HepG2 (cell line): Measurements from ENCODE around the gene WBP1. TPM values are rescaled to one million over a fixed set of nuclear protein-coding genes. Genes with fewer than 3 reads are reported as not detected.
A peak's percentile ranks its signal among the peaks of the same experiment; 100 is the strongest.

Source experiments
- CAMTA2 ChIP-seq: sonication (generic); formaldehyde crosslinking; IDR thresholded peaks from 2 replicates; pipeline ENCODE4 v1.4.0; 2020; ENCODE audit warnings: mild to moderate bottlenecking, missing genetic modification reagents, borderline replicate concordance
- CHD4 ChIP-seq: fragments of 200-600 bp; sonication (generic); IDR thresholded peaks from 2 replicates; pipeline ENCODE4 v1.7.0; 2017; ENCODE audit warnings: mild to moderate bottlenecking, low read length, borderline replicate concordance
- DR1 ChIP-seq: sonication (generic); formaldehyde crosslinking; IDR thresholded peaks from 2 replicates; pipeline ENCODE4 v1.8.0; 2021; ENCODE audit warnings: mild to moderate bottlenecking, missing genetic modification reagents, inconsistent platforms
- GABPB1 ChIP-seq: IDR thresholded peaks from 2 replicates; pipeline ENCODE4 v1.6.1; 2016; ENCODE audit warnings: mild to moderate bottlenecking, missing genetic modification reagents, moderate library complexity, missing compliant biosample characterization
- HDAC2 ChIP-seq: sonication (generic); formaldehyde crosslinking; IDR thresholded peaks from 2 replicates; pipeline ENCODE4 v1.4.0; 2020; ENCODE audit warnings: missing genetic modification reagents
- KLF9 ChIP-seq: IDR thresholded peaks from 2 replicates; pipeline ENCODE4 v1.6.1; 2016; ENCODE audit warnings: low read depth
- PHF5A ChIP-seq: IDR thresholded peaks from one replicate; pipeline ENCODE4 v1.6.1; 2018; ENCODE audit warnings: low read depth, missing genetic modification reagents; ENCODE audit not compliant: unreplicated experiment
- SALL2 ChIP-seq: sonication (generic); formaldehyde crosslinking; IDR thresholded peaks from 2 replicates; pipeline ENCODE4 v1.8.1; 2023; ENCODE audit warnings: mild to moderate bottlenecking, missing genetic modification reagents, inconsistent platforms
- SMAD9 ChIP-seq: sonication (generic); formaldehyde crosslinking; IDR thresholded peaks from 2 replicates; pipeline ENCODE4 v1.5.1; 2020; ENCODE audit warnings: mild to moderate bottlenecking, missing genetic modification reagents
- SP4 ChIP-seq: sonication (generic); formaldehyde crosslinking; IDR thresholded peaks from 2 replicates; pipeline ENCODE4 v1.8.1; 2023; ENCODE audit warnings: mild to moderate bottlenecking, missing genetic modification reagents
- SSRP1 ChIP-seq: IDR thresholded peaks from 2 replicates; pipeline ENCODE4 v1.6.1; 2016; ENCODE audit warnings: control low read depth
- THAP11 ChIP-seq: IDR thresholded peaks from 2 replicates; pipeline ENCODE4 v1.6.1; 2016; ENCODE audit warnings: missing biosample characterization, missing genetic modification reagents
- ZBTB21 ChIP-seq: sonication (generic); formaldehyde crosslinking; IDR thresholded peaks from 2 replicates; pipeline ENCODE4 v1.4.0; 2020; ENCODE audit warnings: missing genetic modification reagents
- ZBTB3 ChIP-seq: sonication (generic); formaldehyde crosslinking; IDR thresholded peaks from 2 replicates; pipeline ENCODE4 v1.4.0; 2020; ENCODE audit warnings: low read depth, mild to moderate bottlenecking, moderate library complexity, missing genetic modification reagents, borderline replicate concordance
- ZBTB44 ChIP-seq: sonication (generic); formaldehyde crosslinking; IDR thresholded peaks from 2 replicates; pipeline ENCODE4 v1.4.0; 2020; ENCODE audit warnings: missing genetic modification reagents
- ZBTB7A ChIP-seq: sonication (generic); formaldehyde crosslinking; IDR thresholded peaks from 2 replicates; pipeline ENCODE4 v1.8.0; 2022; ENCODE audit warnings: mild to moderate bottlenecking, missing genetic modification reagents
- ZFYVE20 ChIP-seq: sonication (generic); formaldehyde crosslinking; IDR thresholded peaks from 2 replicates; pipeline ENCODE4 v1.8.0; 2023; ENCODE audit warnings: low read depth, mild to moderate bottlenecking, moderate library complexity, missing genetic modification reagents, borderline replicate concordance
- ZMYM3 ChIP-seq: sonication (generic); formaldehyde crosslinking; IDR thresholded peaks from 2 replicates; pipeline ENCODE4 v1.5.1; 2020; ENCODE audit warnings: mild to moderate bottlenecking, missing genetic modification reagents
- ZNF136 ChIP-seq: sonication (generic); formaldehyde crosslinking; IDR thresholded peaks from 2 replicates; pipeline ENCODE4 v1.8.1; 2022; ENCODE audit warnings: low read depth, mild to moderate bottlenecking, moderate library complexity, missing genetic modification reagents
- ZNF331 ChIP-seq: sonication (generic); formaldehyde crosslinking; IDR thresholded peaks from 2 replicates; pipeline ENCODE4 v1.4.0; 2020; ENCODE audit warnings: missing genetic modification reagents
- ZNF441 ChIP-seq: sonication (generic); formaldehyde crosslinking; IDR thresholded peaks from 2 replicates; pipeline ENCODE4 v1.7.0; 2021; ENCODE audit warnings: missing genetic modification reagents, borderline replicate concordance
- ZSCAN31 ChIP-seq: sonication (generic); formaldehyde crosslinking; IDR thresholded peaks from 2 replicates; pipeline ENCODE4 v1.5.0; 2020; ENCODE audit warnings: low read depth, mild to moderate bottlenecking, missing genetic modification reagents
- polyA plus RNA-seq, 8 experiments: library from polyadenylated mRNA; depleted of rRNA in 3 of 8; stranded (reverse) in 7 of 8; unstranded in 1 of 8; fragments of >200 nt; fragmentation: Illumina TruSeq in 4 of 8; extraction: Trizol in 4 of 8; gene quantifications; 2 replicates each; pipeline versions ENCODE4 v1.2.1 to v1.2.3, GENCODE V29; 2011 to 2016; ENCODE audit warnings: low read depth in 4 of 8, missing spikeins in 1 of 8, mixed read lengths in 1 of 8; ENCODE audit not compliant: insufficient read depth in 1 of 8
- total RNA-seq, 5 experiments: library from RNA; depleted of rRNA; stranded (reverse); fragments of >200 nt; fragmentation: Illumina TruSeq; extraction: Trizol; gene quantifications; 2 replicates each; pipeline ENCODE4 v1.2.3, GENCODE V29; 2016; ENCODE audit warnings: low read depth in 1 of 5
- TF ChIP-seq, protein P1 (sequence below): sonication (generic); formaldehyde crosslinking; IDR thresholded peaks from 2 replicates; pipeline ENCODE4 v1.5.0; 2020; ENCODE audit warnings: mild to moderate bottlenecking, low read depth, missing genetic modification reagents, borderline replicate concordance
- TF ChIP-seq, protein P2 (sequence below): sonication (generic); formaldehyde crosslinking; IDR thresholded peaks from 2 replicates; pipeline ENCODE4 v1.8.0; 2023; ENCODE audit warnings: mild to moderate bottlenecking, missing genetic modification reagents
- TF ChIP-seq, protein P3 (sequence below): sonication (generic); formaldehyde crosslinking; IDR thresholded peaks from 2 replicates; pipeline ENCODE4 v1.4.0; 2020; ENCODE audit warnings: mild to moderate bottlenecking, missing genetic modification reagents

Gene WBP1
- total and polyA plus RNA-seq, 2 of the 13 experiments (the other 11 are each of a cell fraction or from before 2014, with no cell fraction given): 38.8 to 85.7 TPM

DNA sequence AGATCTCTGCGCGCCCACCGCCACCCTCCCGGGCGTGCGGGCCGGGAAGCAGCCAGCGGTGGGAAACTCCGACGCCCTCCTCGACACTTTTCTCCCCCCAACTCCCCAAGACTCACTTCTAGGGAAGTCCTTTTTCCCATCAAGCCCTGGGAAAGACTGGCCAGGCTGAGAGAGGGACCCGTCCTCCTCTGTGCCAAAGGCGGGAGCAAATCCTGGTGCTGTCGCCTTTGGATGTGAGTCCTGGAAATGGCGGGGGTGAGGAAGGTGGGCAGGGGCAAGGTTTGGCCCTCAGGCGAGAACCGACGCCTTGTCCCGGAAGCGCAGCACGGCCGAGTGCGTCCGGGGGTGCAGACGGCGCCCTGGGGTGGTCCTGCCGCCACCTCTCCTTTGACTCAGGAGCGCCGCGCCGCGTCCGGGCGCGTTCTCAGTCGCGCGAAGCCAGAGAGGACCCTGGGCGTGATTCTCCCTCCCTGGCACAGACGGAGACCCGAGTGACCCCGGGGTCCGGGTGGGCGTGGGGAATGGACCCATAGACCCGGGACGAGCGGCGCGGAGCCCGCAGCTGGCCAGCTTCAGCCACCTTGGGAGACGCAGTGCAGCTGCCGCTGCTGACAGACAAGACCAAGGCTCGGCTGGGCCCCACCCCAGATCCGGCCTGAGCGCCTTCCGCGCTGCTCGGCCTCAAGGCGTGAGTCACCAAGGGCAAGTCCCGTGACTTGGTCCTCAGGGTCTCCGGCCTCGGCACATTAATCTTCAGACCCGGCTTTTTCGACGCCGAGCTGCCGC is 44.7 kb downstream of the WBP1 start (continued):
- TF ChIP-seq SMAD9: no peak; the same call in 1 of the 2 replicates
- TF ChIP-seq ZBTB44 (CRISPR knock-in tag): 0 out of 2 replicates have a peak, but pooled peaks have one; percentile 47
- peak; percentile 92 for TF ChIP-seq GABPB1
- no peak for TF ChIP-seq ZNF441
- TF ChIP-seq, protein P1, sequence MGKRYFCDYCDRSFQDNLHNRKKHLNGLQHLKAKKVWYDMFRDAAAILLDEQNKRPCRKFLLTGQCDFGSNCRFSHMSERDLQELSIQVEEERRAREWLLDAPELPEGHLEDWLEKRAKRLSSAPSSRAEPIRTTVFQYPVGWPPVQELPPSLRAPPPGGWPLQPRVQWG (CRISPR knock-in tag): no peak
- TF ChIP-seq KLF9: 0 out of 2 replicates have a peak, but pooled peaks have one; percentile 49
- TF ChIP-seq, protein P2, sequence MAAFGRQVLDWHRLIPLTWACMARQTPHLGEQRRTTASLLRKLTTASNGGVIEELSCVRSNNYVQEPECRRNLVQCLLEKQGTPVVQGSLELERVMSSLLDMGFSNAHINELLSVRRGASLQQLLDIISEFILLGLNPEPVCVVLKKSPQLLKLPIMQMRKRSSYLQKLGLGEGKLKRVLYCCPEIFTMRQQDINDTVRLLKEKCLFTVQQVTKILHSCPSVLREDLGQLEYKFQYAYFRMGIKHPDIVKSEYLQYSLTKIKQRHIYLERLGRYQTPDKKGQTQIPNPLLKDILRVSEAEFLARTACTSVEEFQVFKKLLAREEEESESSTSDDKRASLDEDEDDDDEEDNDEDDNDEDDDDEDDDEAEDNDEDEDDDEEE (CRISPR knock-in tag): peak; percentile 95
- peak; percentile 32; the same call in 1 of the 2 replicates for TF ChIP-seq CAMTA2 (CRISPR knock-in tag)
- peak; percentile 41; the same call in 1 of the 2 replicates for TF ChIP-seq ZMYM3 (CRISPR knock-in tag)
- 0 out of 2 replicates have a peak, but pooled peaks have one; percentile 28 for TF ChIP-seq DR1 (CRISPR knock-in tag)
- TF ChIP-seq PHF5A (CRISPR knock-in tag): peak; percentile 23
- TF ChIP-seq THAP11 (CRISPR knock-in tag): peak; percentile 44
- TF ChIP-seq ZSCAN31 (CRISPR knock-in tag): peak; percentile 88; the same call in 1 of the 2 replicates
- TF ChIP-seq ZBTB21 (CRISPR knock-in tag): no peak
- 0 out of 2 replicates have a peak, but pooled peaks have one; percentile 5 for TF ChIP-seq ZBTB3
- TF ChIP-seq SSRP1 (CRISPR knock-in tag): no peak
- peak; percentile 62 for TF ChIP-seq ZNF136
- peak; percentile 48; the same call in 1 of the 2 replicates for TF ChIP-seq SP4 (CRISPR knock-in tag)
- TF ChIP-seq, protein P3, sequence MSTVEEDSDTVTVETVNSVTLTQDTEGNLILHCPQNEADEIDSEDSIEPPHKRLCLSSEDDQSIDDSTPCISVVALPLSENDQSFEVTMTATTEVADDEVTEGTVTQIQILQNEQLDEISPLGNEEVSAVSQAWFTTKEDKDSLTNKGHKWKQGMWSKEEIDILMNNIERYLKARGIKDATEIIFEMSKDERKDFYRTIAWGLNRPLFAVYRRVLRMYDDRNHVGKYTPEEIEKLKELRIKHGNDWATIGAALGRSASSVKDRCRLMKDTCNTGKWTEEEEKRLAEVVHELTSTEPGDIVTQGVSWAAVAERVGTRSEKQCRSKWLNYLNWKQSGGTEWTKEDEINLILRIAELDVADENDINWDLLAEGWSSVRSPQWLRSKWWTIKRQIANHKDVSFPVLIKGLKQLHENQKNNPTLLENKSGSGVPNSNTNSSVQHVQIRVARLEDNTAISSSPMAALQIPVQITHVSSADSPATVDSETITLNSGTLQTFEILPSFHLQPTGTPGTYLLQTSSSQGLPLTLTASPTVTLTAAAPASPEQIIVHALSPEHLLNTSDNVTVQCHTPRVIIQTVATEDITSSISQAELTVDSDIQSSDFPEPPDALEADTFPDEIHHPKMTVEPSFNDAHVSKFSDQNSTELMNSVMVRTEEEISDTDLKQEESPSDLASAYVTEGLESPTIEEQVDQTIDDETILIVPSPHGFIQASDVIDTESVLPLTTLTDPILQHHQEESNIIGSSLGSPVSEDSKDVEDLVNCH (CRISPR knock-in tag): peak; percentile 40; the same call in 1 of the 2 replicates
- 0 out of 2 replicates have a peak, but pooled peaks have one; percentile 39 for TF ChIP-seq ZNF331 (CRISPR knock-in tag)
- TF ChIP-seq SALL2 (CRISPR knock-in tag): peak; percentile 61; the same call in 1 of the 2 replicates
- peak; percentile 8 for TF ChIP-seq HDAC2 (CRISPR knock-in tag)
- no peak for TF ChIP-seq CHD4
- no peak for TF ChIP-seq ZFYVE20 (CRISPR knock-in tag)
- peak; percentile 98 for TF ChIP-seq ZBTB7A (CRISPR knock-in tag)
